Keratinocyte (primary cell): Measurements from ENCODE around the gene NTN1.

Experiments used
- CTCF ChIP-seq, 3 experiments: IDR thresholded peaks in 1 of 3; conservative IDR thresholded peaks in 1 of 3; optimal IDR thresholded peaks in 1 of 3; 2 replicates in 2 of 3; 3 replicates in 1 of 3; pipeline versions ENCODE3 to v1.5.1; 2011; ENCODE audit warnings: low read length in 3 of 3, mild to moderate bottlenecking in 3 of 3, moderate library complexity in 2 of 3, control low read depth in 1 of 3, inconsistent platforms in 1 of 3; ENCODE audit not compliant: insufficient read depth in 2 of 3; ENCODE audit errors: extremely low read depth in 1 of 3
- EZH2 ChIP-seq: IDR thresholded peaks from one replicate; pipeline ENCODE4 v1.6.1; 2012; ENCODE audit warnings: inconsistent platforms, mild to moderate bottlenecking, low read length, moderate library complexity

DNA sequence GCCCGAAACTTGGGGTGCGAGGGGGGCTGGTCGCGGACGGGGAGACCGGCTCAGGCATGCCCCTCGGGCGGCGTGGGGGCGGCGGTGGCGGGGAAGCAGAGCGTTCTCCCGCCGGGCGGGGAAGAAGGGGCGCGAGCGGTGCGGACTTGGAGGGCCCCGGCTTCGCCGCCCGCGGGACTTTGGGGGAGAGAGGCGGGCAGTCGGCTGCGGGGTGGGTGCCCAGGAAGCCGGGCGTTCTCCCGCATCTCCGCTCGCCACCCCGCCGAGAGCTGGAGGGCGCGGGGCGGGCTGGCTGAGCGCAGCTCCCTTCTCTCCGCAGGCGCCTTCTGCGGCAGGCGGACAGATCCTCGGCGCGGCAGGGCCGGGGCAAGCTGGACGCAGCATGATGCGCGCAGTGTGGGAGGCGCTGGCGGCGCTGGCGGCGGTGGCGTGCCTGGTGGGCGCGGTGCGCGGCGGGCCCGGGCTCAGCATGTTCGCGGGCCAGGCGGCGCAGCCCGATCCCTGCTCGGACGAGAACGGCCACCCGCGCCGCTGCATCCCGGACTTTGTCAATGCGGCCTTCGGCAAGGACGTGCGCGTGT, 772 bp downstream of the NTN1 start:
- TF ChIP-seq CTCF (optimal IDR thresholded peaks at IDR 0.05 in 1 of 3, IDR thresholded peaks at IDR 0.05 in 1 of 3, conservative IDR thresholded peaks at IDR 0.05 in 1 of 3; ENCODE audit: extremely low read depth in 1 of 3, insufficient read depth in 2 of 3, low read length in 3 of 3) (no peak), EZH2 (no peak)
